ENCODE data around the gene SDK1. TPM values are rescaled to one million over a fixed set of nuclear protein-coding genes. Genes with fewer than 3 reads are reported as not detected.

Gene SDK1
- total RNA-seq, 2 donors from 2014 or later, result 3.1 to 3.6 TPM

DNA sequence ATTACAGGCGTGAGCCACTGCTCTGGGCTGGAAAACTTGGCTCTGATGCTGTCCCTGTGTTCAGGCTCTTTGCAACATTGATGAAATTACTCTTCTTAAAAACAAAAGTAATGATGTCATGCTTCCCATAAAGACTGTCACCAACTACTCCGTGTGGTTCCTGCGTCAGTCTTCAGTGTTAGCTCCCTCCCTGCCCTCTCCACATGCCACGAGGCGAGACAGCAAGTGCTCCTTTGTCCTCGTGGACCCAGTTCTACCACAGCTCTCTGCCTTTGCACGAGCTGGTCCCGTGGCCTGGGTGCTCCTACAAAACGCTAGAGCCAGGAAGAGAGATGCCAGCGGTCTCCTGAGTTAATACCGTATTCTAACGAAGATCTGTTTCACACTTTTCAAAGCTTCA, 194.5 kb downstream of the SDK1 start:
- Histone ChIP-seq H3K4me3 (peak overlapping the region in 1 of 2 donors; percentile 16), H3K27ac (no peak overlapping the region), H3K4me1 (peaks cover 0 to 12% of the 10 kb centered on the region in 2 donors), H3K36me3 (no peaks in the 10 kb centered on the region), H3K9me3 (peaks cover 0 to 13% of the 10 kb centered on the region in 2 donors), H3K27me3 (no peaks in the 10 kb centered on the region)
- no peak for DNase-seq (ENCODE audit: low spot score)
- TF ChIP-seq, protein P1, sequence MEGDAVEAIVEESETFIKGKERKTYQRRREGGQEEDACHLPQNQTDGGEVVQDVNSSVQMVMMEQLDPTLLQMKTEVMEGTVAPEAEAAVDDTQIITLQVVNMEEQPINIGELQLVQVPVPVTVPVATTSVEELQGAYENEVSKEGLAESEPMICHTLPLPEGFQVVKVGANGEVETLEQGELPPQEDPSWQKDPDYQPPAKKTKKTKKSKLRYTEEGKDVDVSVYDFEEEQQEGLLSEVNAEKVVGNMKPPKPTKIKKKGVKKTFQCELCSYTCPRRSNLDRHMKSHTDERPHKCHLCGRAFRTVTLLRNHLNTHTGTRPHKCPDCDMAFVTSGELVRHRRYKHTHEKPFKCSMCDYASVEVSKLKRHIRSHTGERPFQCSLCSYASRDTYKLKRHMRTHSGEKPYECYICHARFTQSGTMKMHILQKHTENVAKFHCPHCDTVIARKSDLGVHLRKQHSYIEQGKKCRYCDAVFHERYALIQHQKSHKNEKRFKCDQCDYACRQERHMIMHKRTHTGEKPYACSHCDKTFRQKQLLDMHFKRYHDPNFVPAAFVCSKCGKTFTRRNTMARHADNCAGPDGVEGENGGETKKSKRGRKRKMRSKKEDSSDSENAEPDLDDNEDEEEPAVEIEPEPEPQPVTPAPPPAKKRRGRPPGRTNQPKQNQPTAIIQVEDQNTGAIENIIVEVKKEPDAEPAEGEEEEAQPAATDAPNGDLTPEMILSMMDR (IDR thresholded peaks at IDR 0.05), result no peak

- H3K4me1 ChIP-seq, result peaks cover 0 to 12% of the 10 kb centered on the region in 2 donors
- peaks cover 0 to 16% of the 10 kb centered on the region in 2 donors for H3K9me3 ChIP-seq
- no peak overlapping the region for H3K27ac ChIP-seq
- TF ChIP-seq, protein P1 (IDR thresholded peaks at IDR 0.05), result no peak
- H3K4me3 ChIP-seq, result peak overlapping the region in 1 of 2 donors; percentile 16
- no peaks in the 10 kb centered on the region for H3K27me3 ChIP-seq
- no peaks in the 10 kb centered on the region for H3K36me3 ChIP-seq
- no peak for DNase-seq (ENCODE audit: low spot score)
Measured at GRCh38 chr7:3495954-3496353, 194.9 kb downstream of the SDK1 start.

DNA sequence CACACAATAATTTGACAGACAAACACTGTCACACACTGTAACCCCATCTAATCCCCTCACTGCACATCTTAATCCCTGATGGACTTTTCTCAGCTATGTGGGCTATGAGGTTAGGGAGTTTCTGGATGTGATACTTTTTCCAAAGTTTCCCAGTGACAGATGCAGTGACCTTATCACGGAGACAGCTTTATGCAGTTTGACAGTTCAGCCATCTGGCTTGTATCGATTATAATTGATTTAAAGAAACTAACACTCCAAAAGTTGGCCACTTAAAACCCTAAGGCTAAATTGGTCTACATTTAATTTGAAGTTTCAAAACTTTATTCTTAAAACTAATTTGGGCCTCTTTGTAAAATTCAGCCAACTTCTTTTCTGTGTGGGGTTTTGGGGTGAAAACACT, 196.7 kb downstream of the SDK1 start:
- Histone ChIP-seq H3K9me3 (peaks cover 0 to 23% of the 10 kb centered on the region in 2 donors), H3K27ac (no peak overlapping the region), H3K4me3 (no peak overlapping the region), H3K4me1 (peaks cover 0 to 12% of the 10 kb centered on the region in 2 donors), H3K36me3 (no peaks in the 10 kb centered on the region), H3K27me3 (no peaks in the 10 kb centered on the region)
- DNase-seq (ENCODE audit: low spot score), result no peak
- TF ChIP-seq, protein P1 (IDR thresholded peaks at IDR 0.05), result no peak

DNA sequence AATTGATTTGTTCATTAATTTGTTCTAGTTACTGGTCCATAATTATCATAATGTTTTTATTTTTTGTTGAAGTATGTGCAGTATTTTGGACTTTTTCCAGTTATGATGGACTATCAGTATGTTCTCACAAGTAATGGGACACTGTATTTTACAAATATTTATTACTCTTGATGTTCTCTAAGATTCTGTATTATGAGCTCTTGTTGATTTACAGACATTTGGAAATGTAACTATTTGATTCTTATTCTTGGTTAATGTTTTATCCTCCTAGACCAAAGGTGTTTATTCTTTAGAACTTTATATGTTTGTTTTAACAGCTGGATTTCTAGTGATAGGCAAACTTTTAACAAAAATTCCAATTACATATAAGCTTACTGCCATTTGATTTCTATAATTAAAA, 200.6 kb downstream of the SDK1 start:
- Histone ChIP-seq H3K9me3 (peaks cover 0 to 28% of the 10 kb centered on the region in 2 donors), H3K4me1 (no peaks in the 10 kb centered on the region), H3K27ac (no peak overlapping the region), H3K36me3 (no peaks in the 10 kb centered on the region), H3K4me3 (no peak overlapping the region), H3K27me3 (no peaks in the 10 kb centered on the region)
- DNase-seq (ENCODE audit: low spot score), result no peak
- TF ChIP-seq, protein P1 (IDR thresholded peaks at IDR 0.05), result no peak

DNA sequence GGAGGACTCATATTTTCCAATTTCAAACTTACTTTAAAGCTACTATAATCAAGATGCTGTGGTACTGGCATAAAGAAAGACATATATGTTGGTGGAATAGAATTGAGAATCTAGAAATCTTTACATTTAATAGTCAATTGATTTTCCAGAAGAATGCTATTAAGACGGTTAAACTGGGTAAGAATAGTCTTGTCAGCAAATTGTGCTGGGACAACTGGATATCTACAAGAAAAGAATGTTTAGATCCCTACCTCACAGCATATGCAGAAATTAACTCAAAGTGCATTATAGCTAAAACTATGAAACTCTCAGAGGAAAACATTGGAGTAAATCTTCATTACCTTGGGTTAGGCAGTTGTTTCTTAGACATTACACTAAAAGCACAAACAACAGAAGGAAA, 203.3 kb downstream of the SDK1 start:
- DNase-seq (ENCODE audit: low spot score), result no peak
- TF ChIP-seq, protein P1 (IDR thresholded peaks at IDR 0.05), result no peak
- Histone ChIP-seq H3K9me3 (peaks cover 0 to 26% of the 10 kb centered on the region in 2 donors), H3K27me3 (no peaks in the 10 kb centered on the region), H3K27ac (no peak overlapping the region), H3K4me1 (no peaks in the 10 kb centered on the region), H3K36me3 (no peaks in the 10 kb centered on the region), H3K4me3 (no peak overlapping the region)

Data from right atrium auricular region (tissue), 2 donors.